SK-N-MC (cell line): ENCODE measurements around the gene HSD17B10.

Experiments used
- DNase-seq: peaks from one replicate; pipeline ENCODE4 v3.0.0-alpha.2; 2011; ENCODE audit warnings: low read depth, low spot score
- H3K27ac ChIP-seq: fragments of 200-600 bp; sonication (generic); 2 replicates; pipeline ENCODE4 v1.5.1; 2016; ENCODE audit warnings: mixed run types
- H3K36me3 ChIP-seq: fragments of 200-600 bp; sonication (generic); 2 replicates; pipeline ENCODE4 v1.6.1; 2017; ENCODE audit warnings: antibody characterized with exemption, low read length, mixed read lengths; ENCODE audit not compliant: insufficient read depth
- H3K4me3 ChIP-seq: fragments of 200-600 bp; sonication (generic); 2 replicates; pipeline ENCODE4 v1.5.1; 2016
- H3K9ac ChIP-seq: fragments of 200-600 bp; sonication (generic); 2 replicates; pipeline ENCODE4 v1.8.0; 2017; ENCODE audit warnings: mixed run types, mixed read lengths; ENCODE audit not compliant: insufficient read length
- H3K9me3 ChIP-seq: fragments of 200-600 bp; sonication (generic); 2 replicates; pipeline ENCODE4 v1.6.1; 2017; ENCODE audit warnings: low read depth, mild to moderate bottlenecking, antibody characterized with exemption, low read length, moderate library complexity, mixed read lengths
- EZH2 ChIP-seq: fragments of 200-600 bp; sonication (generic); IDR thresholded peaks from one replicate; pipeline ENCODE4 v1.6.1; 2017; ENCODE audit warnings: antibody characterized with exemption
- FOXP2 ChIP-seq: optimal IDR thresholded peaks from 2 replicates; pipeline ENCODE3; 2011; ENCODE audit warnings: mild to moderate bottlenecking, moderate library complexity; ENCODE audit not compliant: insufficient read depth; ENCODE audit errors: extremely low read length, control extremely low read depth
- POLR2AphosphoS5 ChIP-seq: IDR thresholded peaks from 2 replicates; pipeline ENCODE4 v1.6.1; 2012; ENCODE audit warnings: mild to moderate bottlenecking, low read depth, low read length, borderline replicate concordance

HSD17B10 gene

DNA sequence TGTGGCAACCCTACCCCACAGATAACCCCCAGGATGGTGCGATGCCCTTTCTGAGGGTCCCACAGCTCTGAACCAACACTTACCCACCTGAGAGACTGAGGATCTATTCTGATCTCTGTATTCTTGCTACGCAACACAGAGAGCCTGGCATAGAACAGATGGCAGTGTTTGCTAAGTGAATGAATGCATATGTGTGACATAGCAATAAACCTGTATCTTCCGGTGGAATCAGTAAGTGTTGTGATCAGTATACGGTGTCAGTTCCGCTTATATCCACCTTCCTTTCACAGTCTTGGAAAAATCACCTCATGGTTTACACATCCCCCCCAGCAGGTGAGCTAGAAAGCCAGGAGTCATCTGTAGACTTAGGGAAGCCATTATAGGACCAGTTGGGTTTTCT lies 5.9 kb upstream of the HSD17B10 start:
- Histone ChIP-seq H3K4me3 (no peak overlapping the region), H3K36me3 (no peaks in the 10 kb centered on the region), H3K9me3 (no peaks in the 10 kb centered on the region), H3K27ac (no peak overlapping the region), H3K9ac (no peak overlapping the region)
- no peak for DNase-seq
- no peak for TF ChIP-seq FOXP2
- TF ChIP-seq POLR2AphosphoS5 = no peak
- no peak for TF ChIP-seq EZH2

DNA sequence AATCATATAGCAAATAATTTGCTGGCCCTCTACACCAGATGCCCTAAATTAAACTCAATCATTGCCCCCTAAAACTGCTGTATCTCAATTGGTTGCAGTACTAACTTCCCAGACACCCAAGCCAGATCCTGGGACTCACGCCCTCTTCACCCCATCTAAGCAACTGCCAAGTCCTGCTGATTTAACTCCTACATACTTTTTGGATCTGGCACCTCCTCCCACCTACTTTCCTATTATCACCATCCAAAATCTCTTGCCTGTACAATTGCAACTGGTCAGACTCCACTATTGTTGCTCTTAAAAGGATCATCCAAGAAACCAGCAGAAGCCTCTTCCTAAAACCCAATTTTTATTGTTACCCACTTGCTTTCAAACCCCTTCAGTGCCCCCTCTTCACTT lies 4.7 kb upstream of the HSD17B10 start:
- no peak for TF ChIP-seq FOXP2
- no peak for TF ChIP-seq POLR2AphosphoS5
- TF ChIP-seq EZH2 = no peak
- Histone ChIP-seq H3K4me3 (no peak overlapping the region), H3K27ac (no peak overlapping the region), H3K9ac (no peak overlapping the region), H3K36me3 (no peaks in the 10 kb centered on the region), H3K9me3 (no peaks in the 10 kb centered on the region)
- DNase-seq = no peak

DNA sequence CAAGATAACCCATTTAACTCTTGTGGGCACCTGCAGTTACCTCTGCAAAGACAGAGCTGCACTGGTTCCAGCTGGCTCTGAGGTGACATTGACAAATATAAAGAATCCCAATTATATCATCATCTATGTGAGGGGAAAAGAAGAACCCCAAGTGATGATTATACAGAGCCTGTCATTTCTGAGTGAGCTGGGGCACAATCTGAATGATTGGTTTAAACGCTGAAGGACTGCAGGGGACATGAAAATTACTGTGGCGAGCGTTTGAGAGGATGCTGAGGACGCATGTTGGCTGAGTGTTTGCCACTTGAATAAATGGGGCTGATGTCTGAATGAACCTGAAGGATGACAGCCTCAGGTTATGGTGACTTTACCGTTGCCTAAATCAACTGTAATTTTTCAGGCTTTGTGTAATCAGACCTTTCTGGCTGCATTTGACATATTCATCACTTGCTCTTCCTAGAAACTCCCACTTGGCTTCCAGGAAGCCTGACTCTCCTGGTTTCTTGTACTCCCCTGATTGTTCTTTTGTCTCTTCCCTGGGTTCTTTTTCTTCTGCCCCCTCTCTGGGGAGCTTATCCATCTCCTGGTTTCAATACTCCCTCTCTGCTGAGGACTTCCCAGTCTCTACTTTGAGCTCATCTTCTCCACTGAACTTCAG lies 4.1 kb upstream of the HSD17B10 start:
- Histone ChIP-seq H3K27ac (no peak overlapping the region), H3K4me3 (no peak overlapping the region), H3K9ac (no peak overlapping the region), H3K9me3 (no peaks in the 10 kb centered on the region), H3K36me3 (no peaks in the 10 kb centered on the region)
- no peak for DNase-seq
- TF ChIP-seq POLR2AphosphoS5 = no peak
- no peak for TF ChIP-seq FOXP2
- TF ChIP-seq EZH2 = no peak

DNA sequence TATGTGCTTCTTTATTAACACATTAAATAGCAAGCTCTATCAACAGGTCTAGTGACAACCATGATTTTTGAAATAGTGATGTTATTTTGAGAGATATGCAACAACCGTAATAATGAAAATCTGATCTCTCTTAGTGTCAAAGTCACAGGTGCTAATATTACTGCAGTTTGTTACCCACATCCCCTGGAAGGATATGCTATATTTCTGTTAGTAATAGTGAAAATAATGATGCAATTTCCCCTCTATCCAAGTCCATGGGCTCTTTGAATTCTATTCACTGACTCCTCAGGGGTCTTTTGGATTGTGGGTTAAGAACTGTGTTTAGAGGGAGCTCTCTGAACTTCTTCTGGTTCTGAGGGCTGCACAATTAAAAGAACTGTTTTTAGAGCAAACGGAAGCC lies 3.0 kb upstream of the HSD17B10 start:
- no peak overlapping the region for H3K27ac ChIP-seq
- DNase-seq = no peak
- no peaks in the 10 kb centered on the region for H3K9me3 ChIP-seq
- H3K36me3 ChIP-seq = no peaks in the 10 kb centered on the region; the same call in 1 of the 2 replicates
- TF ChIP-seq FOXP2 (no peak), EZH2 (no peak), POLR2AphosphoS5 (no peak)
- H3K9ac ChIP-seq = no peak overlapping the region
- no peak overlapping the region for H3K4me3 ChIP-seq

DNA sequence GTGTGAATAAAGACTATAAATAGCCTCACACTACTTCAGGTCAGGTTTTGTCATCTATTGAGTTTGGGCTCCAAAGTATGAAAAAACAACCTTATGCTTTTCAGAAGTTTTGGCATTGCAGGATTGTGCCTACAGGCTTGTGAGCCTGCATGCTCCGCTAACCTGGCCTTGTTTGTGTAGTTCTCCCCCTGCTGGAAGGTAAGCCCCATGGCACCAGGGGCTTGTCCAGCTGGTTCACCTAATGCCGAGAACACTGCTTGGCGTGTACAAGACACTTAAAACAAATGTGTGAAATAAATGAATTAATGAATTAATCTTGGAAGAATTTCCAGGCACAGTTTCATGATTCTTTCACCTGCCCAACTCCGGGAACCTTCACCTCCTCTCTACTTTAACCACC lies 1.8 kb upstream of the HSD17B10 start:
- no peak overlapping the region for H3K27ac ChIP-seq
- H3K4me3 ChIP-seq = no peak overlapping the region
- DNase-seq = no peak
- no peaks in the 10 kb centered on the region; the same call in 1 of the 2 replicates for H3K36me3 ChIP-seq
- H3K9ac ChIP-seq = no peak overlapping the region
- TF ChIP-seq FOXP2 = no peak
- TF ChIP-seq EZH2 = no peak
- no peak for TF ChIP-seq POLR2AphosphoS5
- no peaks in the 10 kb centered on the region for H3K9me3 ChIP-seq

DNA sequence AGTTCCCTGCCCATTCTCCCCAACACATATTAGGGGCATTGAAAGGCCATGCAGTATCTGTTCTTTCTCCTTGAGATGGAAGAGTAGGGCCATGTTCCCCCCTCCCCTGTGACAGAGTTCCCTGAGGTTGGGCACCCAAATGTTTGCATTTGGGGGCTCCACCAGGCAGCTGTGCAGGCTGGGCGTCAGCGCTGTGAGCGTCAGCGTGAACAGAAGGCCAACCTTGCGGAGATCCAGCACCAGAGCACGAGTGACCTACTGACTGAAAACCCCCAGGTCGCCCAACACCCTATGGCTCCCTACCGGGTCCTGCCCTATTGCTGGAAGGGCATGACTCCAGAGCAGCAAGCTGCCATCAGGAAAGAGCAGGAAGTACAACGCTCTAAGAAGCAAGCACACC lies 3.9 kb downstream of the HSD17B10 start:
- no peaks in the 10 kb centered on the region for H3K9me3 ChIP-seq
- TF ChIP-seq POLR2AphosphoS5 = no peak
- no peak for TF ChIP-seq FOXP2
- no peak for TF ChIP-seq EZH2
- no peak overlapping the region for H3K9ac ChIP-seq
- no peak for DNase-seq
- no peak overlapping the region for H3K27ac ChIP-seq
- no peak overlapping the region for H3K4me3 ChIP-seq
- H3K36me3 ChIP-seq = no peaks in the 10 kb centered on the region; the same call in 1 of the 2 replicates

DNA sequence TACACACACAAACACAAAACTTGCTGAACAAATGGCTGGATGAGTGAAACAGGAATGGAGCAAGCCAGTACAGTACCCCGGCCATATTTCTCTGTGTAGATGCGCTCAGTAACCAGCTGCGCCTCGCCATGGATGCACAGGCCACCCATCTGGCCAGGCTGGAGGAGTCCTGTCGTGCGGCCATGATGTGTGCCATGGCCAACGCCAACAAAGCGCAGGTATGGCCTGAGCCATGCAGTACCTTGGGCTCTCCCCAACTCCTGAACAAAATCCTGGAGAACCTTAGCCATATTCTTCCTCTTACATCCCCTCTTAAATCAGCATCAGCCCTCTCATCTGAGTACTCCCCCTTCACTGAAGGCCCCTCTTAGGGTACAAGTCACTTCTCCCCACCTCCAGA lies 4.4 kb downstream of the HSD17B10 start:
- no peaks in the 10 kb centered on the region for H3K9me3 ChIP-seq
- no peak overlapping the region for H3K4me3 ChIP-seq
- DNase-seq = no peak
- no peak overlapping the region for H3K27ac ChIP-seq
- TF ChIP-seq POLR2AphosphoS5 (no peak), FOXP2 (no peak), EZH2 (no peak)
- H3K36me3 ChIP-seq = no peaks in the 10 kb centered on the region; the same call in 1 of the 2 replicates
- H3K9ac ChIP-seq = no peak overlapping the region

DNA sequence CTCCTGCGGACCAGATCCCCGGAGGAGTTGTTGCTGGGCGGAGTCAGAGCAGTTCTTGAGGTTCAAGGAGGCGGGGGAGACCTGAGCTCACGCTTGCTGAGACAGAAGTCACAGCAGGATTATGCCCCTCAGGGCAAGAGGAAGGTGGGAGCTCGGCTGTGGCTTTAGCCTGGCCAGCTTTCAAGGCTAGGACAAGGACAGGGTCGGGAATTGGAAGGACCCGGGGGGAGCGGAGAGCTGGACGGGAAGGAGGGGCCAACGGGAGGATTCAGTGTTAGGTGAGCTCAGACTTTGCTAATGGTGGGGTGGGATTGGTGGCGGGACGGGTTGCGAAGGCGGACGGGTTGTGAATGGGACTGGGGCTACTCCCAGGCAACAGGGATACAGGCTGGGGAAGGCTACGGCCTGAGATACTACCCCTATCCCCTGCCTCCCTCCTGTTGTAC lies 11.3 kb downstream of the HSD17B10 start, which contains the start of gene RIBC1:
Gene RIBC1, plus strand, starts transcription at position 13 of the 446 bp plus-strand sequence. CDS start 3,404 bp downstream, outside the sequence.
- Histone ChIP-seq H3K27ac (peak within 1 kb of the TSS; percentile 98), H3K9me3 (no peaks in the 10 kb centered on the region), H3K4me3 (peak within 1 kb of the TSS; percentile 84), H3K9ac (peak within 1 kb of the TSS; percentile 99), H3K36me3 (peaks cover 14% of the 10 kb centered on the region)
- no peak for DNase-seq
- TF ChIP-seq FOXP2 (no peak), EZH2 (no peak), POLR2AphosphoS5 (no peak)

DNA sequence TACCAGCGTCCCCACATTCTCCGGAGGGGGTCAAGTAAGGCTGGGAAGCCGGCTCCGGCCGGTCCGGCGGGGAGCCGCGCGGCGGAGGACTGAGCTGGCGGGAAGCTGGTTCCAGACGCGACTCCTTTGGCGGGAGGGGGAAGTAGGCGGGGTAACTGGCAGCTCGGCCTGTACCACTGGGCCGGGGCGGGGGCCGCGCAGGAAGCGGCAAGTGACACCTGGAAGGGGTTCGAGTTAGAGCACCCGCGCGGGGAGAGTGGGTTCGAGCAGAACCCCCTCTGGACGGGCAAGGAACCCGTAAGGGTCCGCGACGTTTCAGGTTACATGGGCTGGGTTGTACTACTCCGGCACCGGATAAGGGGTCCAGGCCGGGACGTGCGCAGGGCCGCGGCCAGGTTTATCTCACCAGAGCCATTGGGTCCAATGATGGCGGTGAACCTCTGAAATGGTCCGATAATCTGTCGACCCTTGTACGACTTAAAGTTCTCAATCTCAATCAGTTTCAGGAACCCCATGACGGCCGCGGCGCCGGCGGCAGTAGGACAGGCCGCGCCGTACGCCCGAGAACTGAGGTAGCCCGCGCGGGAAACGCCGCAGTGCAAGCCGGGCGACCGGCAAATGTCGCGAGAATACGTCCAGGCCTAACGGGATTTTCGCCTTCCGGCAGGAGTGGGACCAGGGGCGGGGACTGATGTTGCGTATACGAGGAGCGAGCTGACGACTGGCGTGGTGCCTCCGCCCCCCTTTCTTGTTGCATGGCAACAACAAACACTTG lies 11.9 kb downstream of the HSD17B10 start, which contains the start of gene SMC1A:
Gene SMC1A, minus strand, starts transcription at position 569 of the 775 bp plus-strand sequence. Its CDS starts 54 bp downstream, at position 515.
- peak within 1 kb of the TSS; percentile 84 for H3K4me3 ChIP-seq
- peak; percentile 93 for DNase-seq
- H3K27ac ChIP-seq = peak within 1 kb of the TSS; percentile 98
- H3K9me3 ChIP-seq = no peaks in the 10 kb centered on the region
- H3K9ac ChIP-seq = peak within 1 kb of the TSS; percentile 99
- TF ChIP-seq POLR2AphosphoS5 = peak; percentile 80
- TF ChIP-seq FOXP2 = peak; percentile 64
- no peak for TF ChIP-seq EZH2
- H3K36me3 ChIP-seq = peaks cover 20% of the 10 kb centered on the region
